H9 (cell line): ENCODE results near the gene MSANTD1. TPM values are rescaled to one million over a fixed set of nuclear protein-coding genes. Genes with fewer than 3 reads are reported as not detected.

ENCODE experiments used
- DNase-seq: peaks from one replicate; pipeline ENCODE4 v3.0.0-alpha.2; 2017
- H2AFZ ChIP-seq: one replicate; pipeline ENCODE4 v1.6.1; 2013; ENCODE audit warnings: mild to moderate bottlenecking, low read length, control low read depth, moderate library complexity
- H2AK5ac ChIP-seq: 2 replicates; pipeline ENCODE4 v1.6.1; 2013; ENCODE audit warnings: low read length, control low read depth, mixed read lengths; ENCODE audit not compliant: insufficient read length
- H2BK120ac ChIP-seq: one replicate; pipeline ENCODE4 v1.6.1; 2013; ENCODE audit warnings: low read depth, mild to moderate bottlenecking, low read length, control low read depth, inconsistent platforms; ENCODE audit not compliant: poor library complexity, severe bottlenecking
- H2BK12ac ChIP-seq: 2 replicates; pipeline ENCODE4 v1.6.1; 2013; ENCODE audit warnings: low read length, control low read depth, mixed read lengths, low read depth; ENCODE audit not compliant: insufficient read length
- H2BK15ac ChIP-seq: 2 replicates; pipeline ENCODE4 v1.6.1; 2013; ENCODE audit warnings: low read depth, low read length, control low read depth
- H2BK20ac ChIP-seq: one replicate; pipeline ENCODE4 v1.6.1; 2013; ENCODE audit warnings: low read depth, mild to moderate bottlenecking, low read length, control low read depth, inconsistent platforms; ENCODE audit not compliant: poor library complexity, severe bottlenecking
- H2BK5ac ChIP-seq: 2 replicates; pipeline ENCODE4 v1.6.1; 2013; ENCODE audit warnings: low read length, control low read depth, mixed read lengths; ENCODE audit not compliant: insufficient read length
- H3K14ac ChIP-seq: 2 replicates; pipeline ENCODE4 v1.6.1; 2013; ENCODE audit warnings: low read length, control low read depth; ENCODE audit not compliant: insufficient read depth
- H3K18ac ChIP-seq: 2 replicates; pipeline ENCODE4 v1.6.1; 2013; ENCODE audit warnings: low read depth, mild to moderate bottlenecking, mixed read lengths, low read length, control low read depth; ENCODE audit not compliant: insufficient read length
- H3K23ac ChIP-seq: 2 replicates; pipeline ENCODE4 v1.6.1; 2013; ENCODE audit warnings: low read length, control low read depth, mixed read lengths, low read depth; ENCODE audit not compliant: insufficient read length
- H3K23me2 ChIP-seq: 2 replicates; pipeline ENCODE4 v1.6.1; 2013; ENCODE audit warnings: low read depth, mild to moderate bottlenecking, mixed read lengths, low read length, control low read depth; ENCODE audit not compliant: insufficient read length, poor library complexity, severe bottlenecking
- H3K27ac ChIP-seq: 2 replicates; pipeline ENCODE4 v1.5.1; 2013; ENCODE audit warnings: low read length, control low read depth, mixed read lengths, low read depth; ENCODE audit not compliant: insufficient read length
- H3K27me3 ChIP-seq: 2 replicates; pipeline ENCODE4 v1.6.1; 2013; ENCODE audit warnings: low read length, control low read depth, inconsistent platforms; ENCODE audit not compliant: insufficient read depth
- H3K4ac ChIP-seq: 2 replicates; pipeline ENCODE4 v1.6.1; 2013; ENCODE audit warnings: low read depth, mild to moderate bottlenecking, control low read depth, inconsistent platforms, low read length, moderate library complexity
- H3K4me1 ChIP-seq: 2 replicates; pipeline ENCODE4 v1.6.1; 2013; ENCODE audit warnings: low read length, control low read depth, inconsistent platforms; ENCODE audit not compliant: insufficient read depth
- H3K4me2 ChIP-seq: 2 replicates; pipeline ENCODE4 v1.6.1; 2013; ENCODE audit warnings: low read length, control low read depth, mixed read lengths; ENCODE audit not compliant: insufficient read length, insufficient read depth
- H3K56ac ChIP-seq: 2 replicates; pipeline ENCODE4 v1.6.1; 2013; ENCODE audit warnings: low read depth, mild to moderate bottlenecking, mixed read lengths, low read length, control low read depth; ENCODE audit not compliant: insufficient read length
- H3K79me1 ChIP-seq: 2 replicates; pipeline ENCODE4 v1.6.1; 2013; ENCODE audit warnings: low read depth, mild to moderate bottlenecking, moderate library complexity, low read length, control low read depth, inconsistent platforms; ENCODE audit not compliant: insufficient read depth, poor library complexity, severe bottlenecking
- H3K79me2 ChIP-seq: 2 replicates; pipeline ENCODE4 v1.6.1; 2013; ENCODE audit warnings: low read length, control low read depth, inconsistent platforms; ENCODE audit not compliant: insufficient read depth
- H3K9ac ChIP-seq: 2 replicates; pipeline ENCODE4 v1.6.1; 2013; ENCODE audit warnings: low read length, control low read depth, mixed read lengths; ENCODE audit not compliant: insufficient read length; ENCODE audit errors: extremely low read depth
- H3K9me3 ChIP-seq: one replicate; pipeline ENCODE4 v1.6.1; 2013; ENCODE audit warnings: low read depth, low read length, inconsistent platforms; ENCODE audit not compliant: control insufficient read depth
- H3T11ph ChIP-seq: one replicate; pipeline ENCODE4 v1.6.1; 2013; ENCODE audit warnings: mild to moderate bottlenecking, low read length, control low read depth, inconsistent platforms
- H4K20me1 ChIP-seq: one replicate; pipeline ENCODE4 v1.6.1; 2013; ENCODE audit not compliant: control insufficient read depth, insufficient read length, insufficient read depth
- H4K5ac ChIP-seq: 2 replicates; pipeline ENCODE4 v1.6.1; 2013; ENCODE audit warnings: low read depth, mild to moderate bottlenecking, mixed read lengths, low read length, control low read depth; ENCODE audit not compliant: insufficient read length
- H4K8ac ChIP-seq: replicated peaks from 2 replicates; pipeline ENCODE4 v1.6.1; 2013; ENCODE audit warnings: low read length, control low read depth, mixed read lengths, low read depth; ENCODE audit not compliant: insufficient read length
- H4K91ac ChIP-seq: 2 replicates; pipeline ENCODE4 v1.6.1; 2013; ENCODE audit warnings: low read depth, mild to moderate bottlenecking, moderate library complexity, mixed read lengths, low read length, control low read depth; ENCODE audit not compliant: insufficient read length
- H3K27ac Mint-ChIP-seq, 3 experiments: 2 replicates in 2 of 3; 3 replicates in 1 of 3; pipeline ENCODE4 v1.8.0; 2020 to 2021; ENCODE audit warnings: mixed read lengths in 3 of 3, mild to moderate bottlenecking in 1 of 3, moderate library complexity in 1 of 3
- H3K27me3 Mint-ChIP-seq: 2 replicates; pipeline ENCODE4 v1.8.0; 2021; ENCODE audit warnings: low read depth, mild to moderate bottlenecking, moderate library complexity, mixed read lengths
- H3K36me3 Mint-ChIP-seq, 3 experiments: 2 replicates in 2 of 3; 3 replicates in 1 of 3; pipeline ENCODE4 v1.8.0; 2020 to 2021; ENCODE audit warnings: low read depth in 3 of 3, mixed read lengths in 3 of 3; ENCODE audit not compliant: insufficient read depth in 1 of 3
- H3K4me1 Mint-ChIP-seq, 2 experiments: 2 replicates each; pipeline ENCODE4 v1.8.0; 2020; ENCODE audit warnings: mixed read lengths in 2 of 2
- H3K4me3 Mint-ChIP-seq, 2 experiments: 2 replicates in 1 of 2; 3 replicates in 1 of 2; pipeline ENCODE4 v1.8.0; 2020 to 2021; ENCODE audit warnings: mild to moderate bottlenecking in 2 of 2, mixed read lengths in 2 of 2, moderate library complexity in 1 of 2
- H3K9me3 Mint-ChIP-seq, 2 experiments: 2 replicates in 1 of 2; 3 replicates in 1 of 2; pipeline ENCODE4 v1.8.0; 2020; ENCODE audit warnings: mild to moderate bottlenecking in 2 of 2, mixed read lengths in 2 of 2, moderate library complexity in 1 of 2
- WGBS: extraction: QIAGEN DNeasy Blood & Tissue Kit; methylation state at CpG from one replicate; pipeline ENCODE4 v1.1.7; 2013; ENCODE audit warnings: missing lambda C conversion rate, low lambda C conversion rate, mixed read lengths; ENCODE audit not compliant: insufficient read length; ENCODE audit errors: extremely low coverage; 5-methylcytosine and 5-hydroxymethylcytosine counted together
- total RNA-seq: library from RNA; stranded (reverse); gene quantifications from 2 replicates; pipeline ENCODE4 v1.2.1, GENCODE V29; 2021
- TF ChIP-seq, protein P1 (sequence below): fragments of 200-600 bp; sonication (generic); conservative IDR thresholded peaks from 3 replicates; pipeline ENCODE4 v1.8.0; 2021; ENCODE audit warnings: antibody characterized with exemption, mild to moderate bottlenecking

Gene MSANTD1
- total RNA-seq, 1 experiment from 2014 or later, result 0.83 TPM

DNA sequence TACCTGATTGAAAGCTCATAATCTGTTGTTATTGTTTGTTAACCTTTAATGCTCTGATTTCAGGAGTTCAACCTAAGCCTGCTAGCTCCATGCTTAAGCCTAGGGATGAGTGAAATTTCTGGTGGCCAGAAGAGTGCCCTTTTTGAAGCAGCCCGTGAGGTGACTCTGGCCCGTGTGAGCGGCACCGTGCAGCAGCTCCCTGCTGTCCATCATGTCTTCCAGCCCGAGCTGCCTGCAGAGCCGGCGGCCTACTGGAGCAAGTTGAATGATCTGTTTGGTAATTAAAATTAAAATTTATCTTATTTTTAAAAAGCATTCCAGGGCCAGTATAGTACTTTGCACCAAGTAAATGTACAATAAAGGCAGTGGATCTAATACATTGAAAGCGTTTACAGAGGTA is 37.1 kb upstream of the MSANTD1 start:
- Histone ChIP-seq H3K9ac (no peak overlapping the region), H3K14ac (no peak overlapping the region), H2BK20ac (no peak overlapping the region), H3K23me2 (no peaks in the 10 kb centered on the region), H3K27me3 (no peaks in the 10 kb centered on the region), H2BK15ac (no peak overlapping the region), H3K9me3 (no peaks in the 10 kb centered on the region), H3K56ac (no peak overlapping the region), H4K91ac (no peak overlapping the region), H4K20me1 (no peaks in the 10 kb centered on the region), H2BK12ac (no peak overlapping the region), H3K4ac (no peak overlapping the region), H4K5ac (no peak overlapping the region), H3K79me1 (no peaks in the 10 kb centered on the region), H2BK120ac (no peak overlapping the region), H3K4me1 (no peaks in the 10 kb centered on the region), H4K8ac (no peak overlapping the region), H3K79me2 (no peaks in the 10 kb centered on the region), H2AK5ac (no peak overlapping the region), H3K4me2 (no peak overlapping the region), H2BK5ac (no peak overlapping the region), H3T11ph (no peak overlapping the region), H3K27ac (no peak overlapping the region), H3K18ac (no peak overlapping the region), H3K23ac (no peak overlapping the region), H2AFZ (no peak overlapping the region)
- Mint-ChIP-seq H3K27me3 (no peaks in the 10 kb centered on the region), H3K36me3 (peaks cover 32 to 86% (median 82%) of the 10 kb centered on the region in 3 experiments; a peak in 6 of 7 replicates), H3K4me3 (no peak overlapping the region), H3K27ac (no peak overlapping the region), H3K9me3 (no peaks in the 10 kb centered on the region), H3K4me1 (no peaks in the 10 kb centered on the region)
- WGBS, result no CpG with 5 or more reads among the region's 8 CpGs
- no peak for DNase-seq
- TF ChIP-seq, protein P1, sequence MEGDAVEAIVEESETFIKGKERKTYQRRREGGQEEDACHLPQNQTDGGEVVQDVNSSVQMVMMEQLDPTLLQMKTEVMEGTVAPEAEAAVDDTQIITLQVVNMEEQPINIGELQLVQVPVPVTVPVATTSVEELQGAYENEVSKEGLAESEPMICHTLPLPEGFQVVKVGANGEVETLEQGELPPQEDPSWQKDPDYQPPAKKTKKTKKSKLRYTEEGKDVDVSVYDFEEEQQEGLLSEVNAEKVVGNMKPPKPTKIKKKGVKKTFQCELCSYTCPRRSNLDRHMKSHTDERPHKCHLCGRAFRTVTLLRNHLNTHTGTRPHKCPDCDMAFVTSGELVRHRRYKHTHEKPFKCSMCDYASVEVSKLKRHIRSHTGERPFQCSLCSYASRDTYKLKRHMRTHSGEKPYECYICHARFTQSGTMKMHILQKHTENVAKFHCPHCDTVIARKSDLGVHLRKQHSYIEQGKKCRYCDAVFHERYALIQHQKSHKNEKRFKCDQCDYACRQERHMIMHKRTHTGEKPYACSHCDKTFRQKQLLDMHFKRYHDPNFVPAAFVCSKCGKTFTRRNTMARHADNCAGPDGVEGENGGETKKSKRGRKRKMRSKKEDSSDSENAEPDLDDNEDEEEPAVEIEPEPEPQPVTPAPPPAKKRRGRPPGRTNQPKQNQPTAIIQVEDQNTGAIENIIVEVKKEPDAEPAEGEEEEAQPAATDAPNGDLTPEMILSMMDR, result no peak
